AG04450 (cell line): ENCODE results near the gene RAC2. TPM values are rescaled to one million over a fixed set of nuclear protein-coding genes. Genes with fewer than 3 reads are reported as not detected.

Source experiments
- CTCF ChIA-PET: fragments of 300-600, 350-600 bp; formaldehyde crosslinking; extraction: SDS; loops from one replicate; lab custom pipeline; 2022; ENCODE audit warnings: antibody characterized with exemption, inconsistent platforms; lab: Charles Lee
- POLR2A ChIA-PET: fragments of 350-600 bp; formaldehyde crosslinking; extraction: SDS; loops from one replicate; lab custom pipeline; 2021; ENCODE audit warnings: antibody characterized with exemption, inconsistent platforms; lab: Yijun Ruan, JAX
- DNase-seq: peaks from one replicate; pipeline ENCODE4 v3.0.0-alpha.2; 2011; ENCODE audit warnings: low read depth, low spot score
- H3K27ac ChIP-seq: one replicate; pipeline ENCODE4 v1.5.1; 2012; ENCODE audit warnings: low read depth, low read length, control low read depth
- H3K27me3 ChIP-seq: one replicate; pipeline ENCODE4 v1.6.0; 2012; ENCODE audit warnings: low read length; ENCODE audit not compliant: control insufficient read depth, insufficient read depth
- H3K4me3 ChIP-seq: 2 replicates; pipeline ENCODE4 v1.5.1; 2011; ENCODE audit warnings: mild to moderate bottlenecking, low read depth, low read length, control low read depth
- H3K9me3 ChIP-seq: 2 replicates; pipeline ENCODE4 v1.5.1; 2012; ENCODE audit warnings: low read length; ENCODE audit not compliant: control insufficient read depth, insufficient read depth
- polyA plus RNA-seq: library from polyadenylated mRNA; depleted of rRNA; stranded (reverse); fragments of >200 nt; gene quantifications from 2 replicates; pipeline ENCODE4 v1.2.3, GENCODE V29; 2011
- TF ChIP-seq, protein P1 (sequence below): IDR thresholded peaks from 2 replicates; pipeline ENCODE4 v1.5.1; 2011; ENCODE audit warnings: low read depth, low read length, control low read depth, inconsistent platforms

Gene RAC2
- polyA plus RNA-seq, 1 experiment, result 25.0 TPM

DNA sequence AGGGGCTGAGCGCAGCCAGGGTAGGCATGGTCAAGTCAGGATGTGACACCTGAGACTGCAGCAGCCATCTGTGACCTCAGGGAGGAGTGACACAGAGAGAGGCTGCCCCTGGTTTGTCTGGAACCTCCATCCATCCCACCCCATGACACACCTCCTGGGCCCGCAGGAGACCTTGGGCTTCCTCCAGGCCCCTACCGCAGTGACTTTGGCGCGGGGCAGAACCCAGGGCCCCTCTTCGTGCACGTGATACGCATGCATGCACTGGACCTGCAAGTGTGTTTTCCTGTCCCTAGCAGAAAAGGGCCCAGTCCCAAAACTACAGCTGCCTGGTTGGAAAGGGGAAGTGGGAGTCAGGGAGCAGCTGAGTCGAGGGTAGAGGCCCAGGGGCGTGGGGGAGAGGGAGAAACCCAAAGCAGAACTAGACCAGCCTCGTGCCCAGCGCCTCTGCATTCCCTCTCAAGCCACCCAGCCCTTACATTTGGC, 30.4 kb upstream of the RAC2 start:
- TF ChIP-seq, protein P1, sequence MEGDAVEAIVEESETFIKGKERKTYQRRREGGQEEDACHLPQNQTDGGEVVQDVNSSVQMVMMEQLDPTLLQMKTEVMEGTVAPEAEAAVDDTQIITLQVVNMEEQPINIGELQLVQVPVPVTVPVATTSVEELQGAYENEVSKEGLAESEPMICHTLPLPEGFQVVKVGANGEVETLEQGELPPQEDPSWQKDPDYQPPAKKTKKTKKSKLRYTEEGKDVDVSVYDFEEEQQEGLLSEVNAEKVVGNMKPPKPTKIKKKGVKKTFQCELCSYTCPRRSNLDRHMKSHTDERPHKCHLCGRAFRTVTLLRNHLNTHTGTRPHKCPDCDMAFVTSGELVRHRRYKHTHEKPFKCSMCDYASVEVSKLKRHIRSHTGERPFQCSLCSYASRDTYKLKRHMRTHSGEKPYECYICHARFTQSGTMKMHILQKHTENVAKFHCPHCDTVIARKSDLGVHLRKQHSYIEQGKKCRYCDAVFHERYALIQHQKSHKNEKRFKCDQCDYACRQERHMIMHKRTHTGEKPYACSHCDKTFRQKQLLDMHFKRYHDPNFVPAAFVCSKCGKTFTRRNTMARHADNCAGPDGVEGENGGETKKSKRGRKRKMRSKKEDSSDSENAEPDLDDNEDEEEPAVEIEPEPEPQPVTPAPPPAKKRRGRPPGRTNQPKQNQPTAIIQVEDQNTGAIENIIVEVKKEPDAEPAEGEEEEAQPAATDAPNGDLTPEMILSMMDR, result no peak
- ChIA-PET POLR2A (no interaction called here), CTCF (no interaction called here)

DNA sequence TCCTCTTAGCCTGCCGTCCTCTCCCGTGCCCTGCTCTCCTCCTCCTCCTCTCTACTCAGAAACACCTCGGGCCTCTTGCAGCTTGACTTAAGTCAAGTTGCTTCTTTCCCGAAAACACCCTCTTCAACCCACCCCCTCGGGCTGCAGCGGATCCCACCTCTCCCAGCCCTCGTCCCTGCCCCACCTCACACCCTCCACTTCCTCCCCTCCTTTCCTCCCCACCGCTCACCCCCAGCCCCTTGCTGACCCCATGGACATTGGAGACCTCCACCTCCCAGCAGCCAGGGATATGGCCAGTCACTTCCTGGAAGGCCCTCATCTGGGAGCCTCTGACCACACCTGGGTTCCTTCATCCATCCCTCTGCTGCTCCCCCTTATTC, 29.8 kb upstream of the RAC2 start:
- no peaks in the 10 kb centered on the region for H3K9me3 ChIP-seq
- DNase-seq, result no peak
- no peaks in the 10 kb centered on the region for H3K27me3 ChIP-seq
- no peak overlapping the region for H3K4me3 ChIP-seq
- H3K27ac ChIP-seq, result peak overlapping the region; percentile 78
- TF ChIP-seq, protein P1, result no peak
- CTCF ChIA-PET, result interaction anchor here (7.0 kb wide), 1 partner anchor 13 kb away, joined by 82 read pairs; no protein-coding TSS in a partner anchor
- POLR2A ChIA-PET, result interaction anchor here (0.6 kb wide), 1 partner anchor 22 kb away, joined by 5 read pairs; no protein-coding TSS in a partner anchor

More for the DNA sequence above, 30.4 kb upstream of the RAC2 start:
- Histone ChIP-seq H3K27me3 (no peaks in the 10 kb centered on the region), H3K4me3 (no peak overlapping the region), H3K27ac (no peak overlapping the region), H3K9me3 (no peaks in the 10 kb centered on the region)
- no peak for DNase-seq

DNA sequence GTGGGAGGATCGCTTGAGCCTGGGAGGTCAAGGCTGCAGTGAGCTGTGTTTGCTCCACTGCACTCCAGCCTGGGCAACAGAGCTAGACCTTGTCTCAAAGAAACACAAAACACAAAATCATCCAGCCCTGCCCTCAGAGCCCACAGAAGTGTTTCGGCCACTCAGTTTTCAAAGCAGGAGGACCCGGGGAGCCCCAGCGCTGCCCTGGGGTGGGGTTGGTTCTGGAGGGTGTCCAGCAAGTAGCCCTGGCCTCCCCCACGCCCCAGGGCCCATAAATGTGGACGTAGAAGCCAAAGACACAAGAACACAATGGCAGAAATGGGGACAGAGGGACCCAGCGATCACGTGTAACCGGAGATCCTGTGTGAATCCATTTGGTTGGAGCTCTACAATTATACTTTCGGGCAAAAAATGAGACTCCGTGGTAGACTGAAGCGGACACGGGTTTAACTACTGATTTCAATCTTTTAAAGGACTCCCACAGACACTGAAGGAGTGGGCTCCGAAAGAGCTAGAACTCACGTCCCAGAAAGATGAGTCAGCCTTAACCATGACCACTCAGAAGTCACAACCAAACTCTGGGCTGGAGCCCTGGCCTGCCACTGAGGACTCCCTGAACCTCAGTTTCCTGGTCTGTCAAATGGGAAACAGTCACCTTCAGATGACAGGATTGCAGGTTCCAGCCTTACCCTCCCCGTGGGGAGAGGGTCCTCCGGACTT, 29.2 kb upstream of the RAC2 start:
- POLR2A ChIA-PET, result interaction anchor here (0.6 to 0.9 kb wide), 3 partner anchors 21 to 168 kb away, joined by 3 to 5 read pairs (median 3); no protein-coding TSS in a partner anchor
- no peak overlapping the region for H3K4me3 ChIP-seq
- CTCF ChIA-PET, result interaction anchor here (1.6 to 7.0 kb wide), 2 partner anchors 10 to 13 kb away, joined by 4 to 82 read pairs; no protein-coding TSS in a partner anchor
- peak overlapping the region; percentile 78 for H3K27ac ChIP-seq
- H3K27me3 ChIP-seq, result no peaks in the 10 kb centered on the region
- DNase-seq, result peak; percentile 30
- TF ChIP-seq, protein P1, result no peak
- no peaks in the 10 kb centered on the region for H3K9me3 ChIP-seq

DNA sequence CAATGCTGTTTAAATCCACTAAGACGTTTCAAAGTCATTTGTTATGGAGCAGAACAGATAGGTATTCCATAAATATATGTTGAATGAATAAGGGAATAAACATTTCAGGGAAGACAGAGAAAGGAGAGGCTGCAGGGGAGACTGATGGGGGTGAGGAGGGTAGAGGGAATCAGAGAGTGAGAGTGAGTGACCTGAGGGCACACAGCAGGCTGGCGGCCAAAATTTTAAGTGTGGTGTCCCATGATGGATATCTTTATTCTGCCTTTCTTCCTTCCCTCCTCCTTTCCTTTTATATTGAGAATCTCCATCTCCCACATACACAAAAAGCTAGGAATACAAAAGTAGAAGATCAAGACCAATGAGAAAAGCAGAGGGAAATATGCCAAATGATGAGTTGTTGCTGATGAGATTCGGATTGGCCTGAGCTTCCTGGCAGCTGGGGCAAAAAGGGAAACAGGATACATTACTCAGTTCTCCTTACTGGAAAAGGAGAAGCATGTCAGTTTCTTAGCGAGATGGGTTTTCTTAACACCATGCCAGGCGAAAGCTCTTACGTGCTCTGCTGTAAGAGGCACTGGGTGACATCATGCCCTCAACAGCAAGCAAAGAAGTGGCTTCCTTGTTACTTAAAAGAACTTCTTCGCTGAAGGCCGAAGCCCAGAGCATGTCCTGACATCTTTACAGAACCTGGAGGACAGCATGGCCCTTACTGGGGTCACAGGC, 27.0 kb upstream of the RAC2 start:
- TF ChIP-seq, protein P1, result no peak
- DNase-seq, result no peak

More for the DNA sequence above, 27.0 kb upstream of the RAC2 start:
- POLR2A ChIA-PET, result interaction anchor here (1.4 kb wide), 1 partner anchor 12 kb away, joined by 4 read pairs; no protein-coding TSS in a partner anchor
- CTCF ChIA-PET, result interaction anchor here (0.7 to 7.0 kb wide), 2 partner anchors 11 to 186 kb away, joined by 3 to 82 read pairs; no protein-coding TSS in a partner anchor
- Histone ChIP-seq H3K27me3 (no peaks in the 10 kb centered on the region), H3K4me3 (no peak overlapping the region), H3K9me3 (no peaks in the 10 kb centered on the region; the same call in 1 of the 2 replicates), H3K27ac (no peak overlapping the region)
